Lower leg skin (tissue), 4 donors: ENCODE results near the gene BMP6. TPM values are rescaled to one million over a fixed set of nuclear protein-coding genes. Genes with fewer than 3 reads are reported as not detected.

Source experiments
- DNase-seq, 2 donors: peaks; one replicate each; pipeline ENCODE4 v3.0.0-alpha.2; 2019; ENCODE audit warnings: low spot score in 2 of 2
- H3K4me3 ChIP-seq: fragments of 200-600 bp; sonication (generic); 2 replicates; pipeline ENCODE4 v1.5.1; 2017; ENCODE audit warnings: mild to moderate bottlenecking, low read depth; ENCODE audit not compliant: poor library complexity, severe bottlenecking
- POLR2A ChIP-seq, 2 donors: fragments of 450-650 bp; IDR thresholded peaks; one replicate each; pipeline ENCODE4 v1.6.1; 2016 to 2017; ENCODE audit warnings: antibody characterized with exemption in 2 of 2, mild to moderate bottlenecking in 1 of 2, moderate library complexity in 1 of 2
- WGBS, 2 donors: methylation state at CpG; one replicate each; pipeline ENCODE4 v1.1.5; 2018; 5-methylcytosine and 5-hydroxymethylcytosine counted together
- intact Hi-C: fragments of 100-400 bp; cut with DNase I; formaldehyde crosslinking; loops from one replicate; pipeline ENCODE4 v1.15.0; 2023; ENCODE audit warnings: low total_unique reads
- total RNA-seq, 4 donors: library from RNA; depleted of rRNA; stranded (reverse); fragments of >200 nt; gene quantifications; one replicate each; pipeline ENCODE4 v1.1.0, GENCODE V29; 2016
- TF ChIP-seq, protein P1 (sequence below), 3 donors: fragments of 450-650 bp; IDR thresholded peaks; one replicate each; pipeline ENCODE4 v1.5.1; 2016; ENCODE audit warnings: antibody characterized with exemption in 3 of 3, mild to moderate bottlenecking in 3 of 3, moderate library complexity in 2 of 3

The BMP6 gene
- total RNA-seq, 4 donors from 2014 or later, result 1.7 to 11.2 (median 6.2) TPM

DNA sequence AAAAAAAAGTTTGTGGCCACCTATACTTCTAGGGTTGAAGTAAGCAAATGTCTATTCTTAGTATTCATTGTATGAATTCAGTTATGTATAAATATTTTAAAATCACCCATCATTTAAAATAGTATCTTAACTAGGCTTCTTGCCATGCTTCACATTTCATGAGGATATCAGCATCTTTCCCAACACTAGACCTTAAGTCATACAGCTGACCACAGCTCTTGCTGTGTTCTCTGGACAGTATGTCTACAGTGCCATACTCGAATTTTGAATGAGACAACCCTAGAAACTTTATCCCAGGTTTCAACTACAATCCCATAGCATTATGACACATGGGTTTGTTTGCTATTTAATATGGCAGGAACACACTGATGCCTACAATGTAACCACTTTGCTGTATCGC lies 179.5 kb downstream of the BMP6 start:
- intact Hi-C loops, result no loop called here
- TF ChIP-seq, protein P1, sequence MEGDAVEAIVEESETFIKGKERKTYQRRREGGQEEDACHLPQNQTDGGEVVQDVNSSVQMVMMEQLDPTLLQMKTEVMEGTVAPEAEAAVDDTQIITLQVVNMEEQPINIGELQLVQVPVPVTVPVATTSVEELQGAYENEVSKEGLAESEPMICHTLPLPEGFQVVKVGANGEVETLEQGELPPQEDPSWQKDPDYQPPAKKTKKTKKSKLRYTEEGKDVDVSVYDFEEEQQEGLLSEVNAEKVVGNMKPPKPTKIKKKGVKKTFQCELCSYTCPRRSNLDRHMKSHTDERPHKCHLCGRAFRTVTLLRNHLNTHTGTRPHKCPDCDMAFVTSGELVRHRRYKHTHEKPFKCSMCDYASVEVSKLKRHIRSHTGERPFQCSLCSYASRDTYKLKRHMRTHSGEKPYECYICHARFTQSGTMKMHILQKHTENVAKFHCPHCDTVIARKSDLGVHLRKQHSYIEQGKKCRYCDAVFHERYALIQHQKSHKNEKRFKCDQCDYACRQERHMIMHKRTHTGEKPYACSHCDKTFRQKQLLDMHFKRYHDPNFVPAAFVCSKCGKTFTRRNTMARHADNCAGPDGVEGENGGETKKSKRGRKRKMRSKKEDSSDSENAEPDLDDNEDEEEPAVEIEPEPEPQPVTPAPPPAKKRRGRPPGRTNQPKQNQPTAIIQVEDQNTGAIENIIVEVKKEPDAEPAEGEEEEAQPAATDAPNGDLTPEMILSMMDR (IDR thresholded peaks at IDR 0.05), result no peak
- no peak for TF ChIP-seq POLR2A (IDR thresholded peaks at IDR 0.05)
- H3K4me3 ChIP-seq, result no peak overlapping the region
- DNase-seq, result no peak
- 90 to 94% methylated on average over 2 of the region's 2 CpGs for WGBS, 2 donors

DNA sequence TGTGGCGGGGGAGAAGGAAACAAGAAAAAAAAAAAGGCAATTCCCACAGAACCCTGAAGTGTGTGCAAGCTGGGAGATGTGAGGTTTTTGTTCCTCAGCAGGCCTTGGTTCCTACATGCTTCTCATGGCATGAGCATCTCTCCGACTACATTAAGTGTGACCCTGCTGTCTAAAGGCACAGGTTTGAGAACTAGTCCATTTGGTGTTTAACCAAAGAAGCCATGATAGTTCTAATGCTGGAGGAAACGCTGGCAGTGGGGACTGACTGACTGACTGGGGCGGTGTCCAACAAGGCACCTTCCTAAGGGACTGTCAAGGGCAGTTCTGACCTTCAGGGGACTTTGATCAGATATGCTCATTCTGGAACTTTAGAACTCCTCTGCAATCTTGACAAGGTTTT lies 180.8 kb downstream of the BMP6 start:
- DNase-seq, result no peak
- H3K4me3 ChIP-seq, result no peak overlapping the region
- TF ChIP-seq POLR2A (IDR thresholded peaks at IDR 0.05), result no peak
- TF ChIP-seq, protein P1 (IDR thresholded peaks at IDR 0.05), result no peak
- intact Hi-C loops, result no loop called here
- WGBS, 2 donors, result 92 to 94% methylated on average over 4 of the region's 4 CpGs

DNA sequence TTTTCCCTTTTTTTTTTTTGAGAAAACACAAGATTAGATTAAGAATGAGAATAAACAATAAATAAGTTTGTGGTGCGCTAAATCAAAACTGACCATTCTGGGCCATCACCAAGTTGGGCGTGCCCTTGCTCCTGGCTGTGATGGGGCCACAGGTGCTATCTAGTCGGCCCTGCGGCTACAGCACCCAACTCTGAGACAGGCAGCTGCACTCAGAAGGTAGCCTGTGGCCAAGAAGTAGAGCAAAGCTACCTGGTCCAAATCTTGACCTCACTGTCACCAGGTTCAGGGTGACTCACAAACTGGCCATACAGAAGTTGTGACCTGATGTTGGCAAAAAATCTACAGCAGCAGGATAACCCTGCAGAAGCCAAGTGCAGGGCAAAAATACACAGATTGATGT lies 181.3 kb downstream of the BMP6 start:
- H3K4me3 ChIP-seq, result no peak overlapping the region
- intact Hi-C loops, result no loop called here
- no peak for DNase-seq
- WGBS, 2 donors, result 90 to 91% methylated on average over 4 of the region's 4 CpGs
- TF ChIP-seq, protein P1 (IDR thresholded peaks at IDR 0.05), result no peak
- TF ChIP-seq POLR2A (IDR thresholded peaks at IDR 0.05), result no peak

DNA sequence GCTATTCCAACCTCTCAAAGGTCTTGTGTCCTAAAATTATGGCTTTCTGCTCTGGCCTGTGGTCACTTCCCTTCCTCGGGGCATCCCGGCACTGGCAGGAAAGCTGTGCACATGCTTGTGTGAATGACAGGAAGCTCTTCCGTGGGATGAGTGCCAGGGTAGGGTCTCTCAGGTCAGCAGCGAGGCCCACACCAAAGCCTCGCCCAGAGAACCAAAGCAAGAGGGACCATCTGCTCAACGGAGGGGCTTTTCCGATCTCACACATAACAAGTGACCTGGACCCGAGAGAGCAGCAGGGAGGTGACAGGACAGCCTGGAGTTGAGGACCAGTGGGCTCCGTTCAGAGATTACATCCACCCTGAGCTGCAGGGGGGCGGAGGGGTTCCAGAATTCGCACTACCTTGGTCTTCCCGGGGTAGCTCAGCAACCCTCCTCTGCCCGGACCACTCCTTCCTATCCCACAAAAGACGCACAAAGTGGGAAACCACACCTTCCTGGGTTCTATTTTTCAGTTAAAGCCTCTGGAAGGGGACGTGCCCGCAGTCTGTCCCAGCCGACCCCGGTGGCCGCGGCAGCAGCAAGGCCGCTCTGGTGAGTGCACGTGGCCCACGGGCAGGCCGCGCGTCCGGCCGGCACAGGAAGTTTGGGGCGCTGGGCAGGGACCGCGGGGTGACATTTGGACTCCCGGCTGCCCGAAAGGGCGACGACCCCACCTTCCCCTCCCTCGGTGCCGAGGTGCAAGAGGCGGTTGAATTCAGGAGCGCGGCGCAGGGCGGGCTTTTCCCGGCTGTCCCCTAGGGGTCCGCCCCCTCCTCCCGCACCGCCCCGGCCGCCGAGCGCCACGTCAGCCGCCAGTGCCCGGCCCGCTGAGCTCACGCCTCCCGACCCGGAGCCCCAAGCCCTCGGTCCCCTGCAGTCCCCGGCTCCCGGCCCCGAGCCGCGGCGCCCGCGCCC lies 183.7 kb downstream of the BMP6 start:
- intact Hi-C loops, result loop anchor here (5.0 kb wide), 1 partner anchor 857 kb away; no protein-coding TSS in a partner anchor
- TF ChIP-seq POLR2A (IDR thresholded peaks at IDR 0.05), result no peak
- TF ChIP-seq, protein P1 (IDR thresholded peaks at IDR 0.05), result no peak
- peak in 1 of 2 donors; percentile 89 for DNase-seq
- 7 to 10% methylated on average over 34 to 47 of the region's 66 CpGs for WGBS, 2 donors
- peak overlapping the region; percentile 91 for H3K4me3 ChIP-seq

DNA sequence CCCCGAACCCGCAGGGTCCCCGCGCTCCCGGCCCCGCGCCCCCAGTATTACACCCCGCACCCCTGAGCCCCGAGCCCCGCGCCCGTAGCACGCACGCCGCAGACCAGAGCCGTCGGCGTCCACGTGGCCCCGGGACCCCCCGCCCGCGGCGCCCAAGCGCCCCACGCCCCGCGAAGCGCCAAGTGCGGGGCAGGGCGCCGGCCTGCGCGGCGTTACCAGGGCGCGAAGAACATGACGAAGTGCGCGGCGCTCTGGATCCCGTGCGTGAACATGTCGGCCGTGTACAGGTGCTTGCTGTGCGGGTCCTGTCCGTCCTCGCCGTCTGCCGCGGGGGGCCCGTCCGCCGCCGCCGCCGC lies 184.4 kb downstream of the BMP6 start:
- H3K4me3 ChIP-seq, result peak overlapping the region; percentile 91
- WGBS, 2 donors, result 20% methylated on average over 1 of the region's 57 CpGs; no CpG with 5 or more reads in 1 of the 2 donors
- no peak for DNase-seq
- intact Hi-C loops, result loop anchor here (5.0 kb wide), 1 partner anchor 858 kb away; no protein-coding TSS in a partner anchor
- TF ChIP-seq, protein P1 (IDR thresholded peaks at IDR 0.05), result no peak
- no peak for TF ChIP-seq POLR2A (IDR thresholded peaks at IDR 0.05)
